A673 (cell line): Measurements from ENCODE around the gene RCAN3. TPM values are rescaled to one million over a fixed set of nuclear protein-coding genes. Genes with fewer than 3 reads are reported as not detected.

ENCODE experiments used
- BruUV-seq: library from RNA; stranded (reverse); fragments of 400-500 nt; replicated peaks from 2 replicates; lab custom pipeline; 2021; lab: Mats Ljungman, UMichigan
- CTCF ChIA-PET: fragments of 300-600 bp; sonication (Branson Sonifier 250); formaldehyde crosslinking; loops from one replicate; lab custom pipeline; 2022; ENCODE audit warnings: antibody characterized with exemption; lab: Charles Lee
- POLR2A ChIA-PET: fragments of 300-600 bp; sonication (Branson Sonifier 250); formaldehyde crosslinking; loops from one replicate; lab custom pipeline; 2022; ENCODE audit warnings: antibody characterized with exemption; ENCODE audit not compliant: low non-redundant PET; lab: Charles Lee
- DNase-seq: peaks from one replicate; pipeline ENCODE4 v3.0.0-alpha.2; 2015; ENCODE audit warnings: low spot score
- H3K27ac ChIP-seq: fragments of 200-600 bp; sonication (generic); 2 replicates; pipeline ENCODE4 v1.5.1; 2016; ENCODE audit warnings: mixed run types, low read depth, mild to moderate bottlenecking, mixed read lengths, antibody characterized with exemption, low read length; ENCODE audit not compliant: poor library complexity, severe bottlenecking
- H3K27me3 ChIP-seq: fragments of 200-600 bp; sonication (generic); replicated peaks from 2 replicates; pipeline ENCODE4 v1.6.1; 2017; ENCODE audit warnings: mixed run types, low read depth, mild to moderate bottlenecking, mixed read lengths, antibody characterized with exemption, low read length; ENCODE audit not compliant: insufficient read depth, poor library complexity
- H3K36me3 ChIP-seq: fragments of 200-600 bp; sonication (generic); 2 replicates; pipeline ENCODE4 v1.6.1; 2016; ENCODE audit warnings: mixed run types, mild to moderate bottlenecking, mixed read lengths, antibody characterized with exemption, low read length; ENCODE audit not compliant: insufficient read depth, poor library complexity, severe bottlenecking
- H3K4me1 ChIP-seq: fragments of 200-600 bp; sonication (generic); 2 replicates; pipeline ENCODE4 v1.6.1; 2017; ENCODE audit warnings: mixed run types, mild to moderate bottlenecking, mixed read lengths, antibody characterized with exemption, low read length; ENCODE audit not compliant: insufficient read depth, poor library complexity, severe bottlenecking
- H3K4me3 ChIP-seq: fragments of 200-600 bp; sonication (generic); 2 replicates; pipeline ENCODE4 v1.5.1; 2016; ENCODE audit warnings: low read depth, mixed run types, mild to moderate bottlenecking, mixed read lengths, low read length; ENCODE audit not compliant: poor library complexity, severe bottlenecking
- H3K9me3 ChIP-seq: fragments of 200-600 bp; sonication (generic); 2 replicates; pipeline ENCODE4 v1.6.1; 2016; ENCODE audit warnings: mixed run types, low read depth, mild to moderate bottlenecking, mixed read lengths, antibody characterized with exemption, low read length; ENCODE audit not compliant: poor library complexity, severe bottlenecking
- CTCF ChIP-seq: fragments of 300-800, 200-600 bp; sonication (generic); conservative IDR thresholded peaks from 2 replicates; pipeline ENCODE4 v1.5.1; 2017; ENCODE audit warnings: low read depth, mild to moderate bottlenecking, antibody characterized with exemption, low read length, moderate library complexity, mixed read lengths
- EZH2 ChIP-seq: fragments of 200-600 bp; sonication (generic); IDR thresholded peaks from 2 replicates; pipeline ENCODE4 v1.6.1; 2017; ENCODE audit warnings: borderline replicate concordance, low read depth, mild to moderate bottlenecking, mixed read lengths, antibody characterized with exemption, low read length; ENCODE audit not compliant: poor library complexity, severe bottlenecking
- intact Hi-C: fragments of 100-400 bp; cut with micrococcal nuclease; formaldehyde crosslinking; loops from one replicate; pipeline ENCODE4 v1.10.0; 2022; ENCODE audit not compliant: unreplicated experiment
- total RNA-seq: library from RNA; stranded (reverse); gene quantifications from 2 replicates; pipeline ENCODE4 v1.2.3, GENCODE V29; 2021

RCAN3 gene
- total RNA-seq, 1 experiment from 2014 or later, result 7.4 TPM

DNA sequence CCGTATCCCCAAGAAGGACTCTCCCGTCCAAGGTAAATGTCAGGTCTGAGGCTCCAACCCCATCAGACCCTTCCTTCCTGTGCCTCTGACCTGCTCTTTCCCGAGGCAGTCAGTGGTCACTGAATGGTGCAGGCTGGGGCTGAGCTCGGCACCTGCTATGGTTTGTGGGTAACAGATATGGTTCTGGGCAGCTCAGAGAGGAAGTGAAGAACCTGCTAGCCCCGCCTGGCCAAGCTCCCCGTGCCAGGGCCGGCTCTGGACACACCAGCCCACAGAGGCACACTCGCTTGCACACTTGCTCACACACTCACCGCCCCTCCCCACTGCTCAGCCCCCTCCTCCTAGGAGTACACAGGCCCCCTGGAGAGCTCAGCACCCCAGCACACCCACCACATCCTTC lies 69.7 kb downstream of the RCAN3 start:
- Histone ChIP-seq H3K36me3 (no peaks in the 10 kb centered on the region), H3K27me3 (no peaks in the 10 kb centered on the region), H3K9me3 (no peaks in the 10 kb centered on the region), H3K4me1 (no peaks in the 10 kb centered on the region), H3K27ac (no peak overlapping the region), H3K4me3 (no peak overlapping the region)
- no peak for TF ChIP-seq CTCF
- TF ChIP-seq EZH2, result no peak
- no peak for DNase-seq
- CTCF ChIA-PET, result no interaction called here
- POLR2A ChIA-PET, result no interaction called here
- BruUV-seq, result no TSS peak
- intact Hi-C loops, result no loop called here

DNA sequence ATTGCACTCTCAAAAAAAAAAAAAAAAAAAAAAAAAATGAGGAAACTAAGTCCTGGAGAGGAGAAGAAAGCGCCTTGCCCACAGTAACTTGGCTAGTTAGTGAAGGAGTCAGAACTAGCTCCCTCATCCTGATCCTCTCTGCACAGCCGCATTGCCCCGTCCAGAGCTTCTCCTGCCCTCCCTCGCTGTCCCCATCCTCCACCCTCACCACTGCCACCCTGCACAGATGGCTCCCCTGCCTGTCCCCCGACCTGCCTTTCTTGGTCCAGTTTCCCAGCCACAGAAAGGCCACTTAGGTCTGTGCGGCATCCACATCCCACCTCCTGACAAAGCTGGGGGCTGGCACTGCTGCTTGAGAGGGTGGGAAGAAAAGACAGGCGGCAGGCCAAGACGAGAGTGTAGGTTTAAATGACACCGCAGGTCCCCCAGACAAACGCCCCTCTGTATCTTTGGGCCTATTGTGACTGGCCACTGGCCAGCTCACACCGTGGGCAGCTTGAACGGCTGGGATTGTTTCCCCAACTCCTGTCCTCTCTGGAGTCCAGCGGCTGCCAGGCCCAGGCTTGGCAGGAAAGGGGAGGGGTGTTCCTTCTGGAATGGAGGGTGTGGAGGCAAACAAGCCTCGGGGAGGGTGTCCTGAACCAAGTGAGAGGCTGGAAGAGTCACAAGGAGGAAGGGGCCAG lies 73.4 kb downstream of the RCAN3 start:
- Histone ChIP-seq H3K27ac (no peak overlapping the region), H3K36me3 (no peaks in the 10 kb centered on the region), H3K9me3 (no peaks in the 10 kb centered on the region), H3K27me3 (no peaks in the 10 kb centered on the region), H3K4me1 (no peaks in the 10 kb centered on the region), H3K4me3 (no peak overlapping the region)
- TF ChIP-seq EZH2, result no peak
- TF ChIP-seq CTCF, result no peak
- intact Hi-C loops, result no loop called here
- POLR2A ChIA-PET, result no interaction called here
- CTCF ChIA-PET, result no interaction called here
- no TSS peak for BruUV-seq
- DNase-seq, result no peak

- Histone ChIP-seq H3K4me3 (no peak overlapping the region), H3K27me3 (no peaks in the 10 kb centered on the region), H3K4me1 (no peaks in the 10 kb centered on the region), H3K27ac (no peak overlapping the region), H3K9me3 (no peaks in the 10 kb centered on the region), H3K36me3 (no peaks in the 10 kb centered on the region)
- no peak for TF ChIP-seq CTCF
- no peak for DNase-seq
- POLR2A ChIA-PET, result interaction anchor here (0.7 kb wide), 1 partner anchor 765 kb away, joined by 12 read pairs; no protein-coding TSS in a partner anchor
- no TSS peak for BruUV-seq
- CTCF ChIA-PET, result no interaction called here
- intact Hi-C loops, result no loop called here
These were observed 76.2 kb downstream of the RCAN3 start for GRCh38 chr1:24578846-24579245.
